LNCAP (cell line): ENCODE measurements around the gene PRDM16.

Experiments used
- CTCF ChIP-seq: fragments of 450-650 bp; IDR thresholded peaks from 2 replicates; pipeline ENCODE4 v1.5.1; 2017; ENCODE audit warnings: mild to moderate bottlenecking

PRDM16 gene

GRCh38 chr1:3481046-3481445 is 412.0 kb downstream of the PRDM16 start:
- TF ChIP-seq CTCF: no peak

- no peak for TF ChIP-seq CTCF
Measured at GRCh38 chr1:3481836-3482375, 412.9 kb downstream of the PRDM16 start.

- peak; percentile 19; the same call in 1 of the 2 replicates for TF ChIP-seq CTCF
Measured at GRCh38 chr1:3482378-3482849, 413.4 kb downstream of the PRDM16 start.

GRCh38 chr1:3483380-3483779 is 414.4 kb downstream of the PRDM16 start:
- no peak for TF ChIP-seq CTCF

- peak; percentile 96 for TF ChIP-seq CTCF
Measured at GRCh38 chr1:3483801-3484444, 414.9 kb downstream of the PRDM16 start.

- no peak for TF ChIP-seq CTCF
Measured at GRCh38 chr1:3485016-3485415, 416.0 kb downstream of the PRDM16 start.
